GM12878 (cell line): ENCODE measurements around the gene BBS1. TPM values are rescaled to one million over a fixed set of nuclear protein-coding genes. Genes with fewer than 3 reads are reported as not detected.

ENCODE experiments used
- ATAC-seq: fragments of 200-7000 bp; cut with Tn5 transposase; 3 replicates; pipeline ENCODE4 v1.9.1; 2020; ENCODE audit warnings: mild to moderate bottlenecking, moderate library complexity
- BruUV-seq: library from RNA; stranded (reverse); fragments of 400-500 nt; replicated peaks from 2 replicates; lab custom pipeline; 2021; lab: Mats Ljungman, UMichigan
- CTCF ChIA-PET: fragments of 300-600 bp; sonication (Branson Sonifier 250); formaldehyde crosslinking; extraction: SDS; loops from one replicate; lab custom pipeline; 2021; ENCODE audit warnings: inconsistent platforms; lab: Yijun Ruan, JAX
- POLR2A ChIA-PET: fragments of 350-600 bp; formaldehyde crosslinking; extraction: SDS; loops from one replicate; lab custom pipeline; 2021; ENCODE audit warnings: inconsistent platforms; lab: Charles Lee
- RAD21 ChIA-PET: fragments of 300-600 bp; sonication (Branson Sonifier 250); formaldehyde crosslinking; loops from one replicate; lab custom pipeline; 2023; ENCODE audit warnings: antibody characterized with exemption; ENCODE audit not compliant: unreplicated experiment; lab: Charles Lee
- SMC1A ChIA-PET: fragments of 300-600 bp; sonication (Branson Sonifier 250); formaldehyde crosslinking; loops from one replicate; lab custom pipeline; 2023; ENCODE audit not compliant: unreplicated experiment, uncharacterized antibody; lab: Charles Lee
- DNase-seq: peaks from one replicate; pipeline ENCODE4 v3.0.0-alpha.2; 2011; ENCODE audit warnings: low read depth, low spot score
- FAIRE-seq: peaks from 3 replicates; lab custom pipeline; 2011; peaks lifted over from hg19 to GRCh38; lab: Jason Lieb, UNC
- H2AFZ ChIP-seq: 2 replicates; pipeline ENCODE4 v1.6.0; 2011; ENCODE audit warnings: low read depth, low read length, control low read depth; ENCODE audit not compliant: control insufficient read depth
- H3K27ac ChIP-seq: 2 replicates; pipeline ENCODE4 v1.5.1; 2011; ENCODE audit warnings: control low read depth; ENCODE audit not compliant: control insufficient read depth, insufficient read depth
- H3K27me3 ChIP-seq, 2 experiments: replicated peaks in 1 of 2; 2 replicates each; pipeline versions ENCODE4 v1.6.0 to v1.6.1; 2011; ENCODE audit warnings: low read length in 1 of 2; ENCODE audit not compliant: control insufficient read depth in 2 of 2, insufficient read depth in 2 of 2
- H3K36me3 ChIP-seq, 2 experiments: 2 replicates each; pipeline ENCODE4 v1.5.1; 2011; ENCODE audit warnings: low read length in 1 of 2; ENCODE audit not compliant: control insufficient read depth in 2 of 2, insufficient read depth in 2 of 2
- H3K4me1 ChIP-seq: 2 replicates; pipeline ENCODE4 v1.6.1; 2011; ENCODE audit warnings: mild to moderate bottlenecking, low read length, moderate library complexity, mixed read lengths; ENCODE audit not compliant: control insufficient read depth, insufficient read depth
- H3K4me2 ChIP-seq: 2 replicates; pipeline ENCODE4 v1.6.0; 2011; ENCODE audit warnings: control low read depth; ENCODE audit not compliant: control insufficient read depth, insufficient read depth
- H3K4me3 ChIP-seq: fragments of 200-600 bp; sonication (generic); 2 replicates; pipeline ENCODE4 v1.5.1; 2016
- H3K79me2 ChIP-seq: 2 replicates; pipeline ENCODE4 v1.6.0; 2011; ENCODE audit warnings: low read length; ENCODE audit not compliant: control insufficient read depth, insufficient read depth
- H3K9ac ChIP-seq: 2 replicates; pipeline ENCODE4 v1.8.0; 2011; ENCODE audit warnings: low read length, control low read depth, mixed read lengths; ENCODE audit not compliant: control insufficient read depth, insufficient read depth
- H3K9me3 ChIP-seq: replicated peaks from 3 replicates; pipeline ENCODE4 v1.5.1; 2011; ENCODE audit warnings: mild to moderate bottlenecking, low read length; ENCODE audit not compliant: control insufficient read depth, insufficient read depth
- H4K20me1 ChIP-seq: 2 replicates; pipeline ENCODE4 v1.6.0; 2011; ENCODE audit not compliant: control insufficient read depth, insufficient read depth
- LARP7 ChIP-seq: fragments of 450-650 bp; IDR thresholded peaks from 2 replicates; pipeline ENCODE4 v1.6.1; 2017; ENCODE audit warnings: mild to moderate bottlenecking
- PML ChIP-seq: IDR thresholded peaks from 2 replicates; pipeline ENCODE4 v1.6.1; 2012; ENCODE audit warnings: low read length, inconsistent platforms
- TCF12 ChIP-seq: IDR thresholded peaks from 2 replicates; pipeline ENCODE4 v1.6.1; 2011; ENCODE audit warnings: low read depth, mild to moderate bottlenecking, low read length
- ZBTB4 ChIP-seq: fragments of 450-650 bp; formaldehyde crosslinking; IDR thresholded peaks from 2 replicates; pipeline ENCODE4 v1.4.0; 2022; ENCODE audit warnings: mild to moderate bottlenecking, moderate library complexity
- ZNF217 ChIP-seq: fragments of 450-650 bp; IDR thresholded peaks from 2 replicates; pipeline ENCODE4 v1.6.1; 2017; ENCODE audit warnings: antibody characterized with exemption, mild to moderate bottlenecking
- WGBS: methylation state at CpG from one replicate; pipeline ENCODE4 v1.1.6; 2016; ENCODE audit warnings: low lambda C conversion rate; ENCODE audit not compliant: insufficient replicate concordance, insufficient coverage; ENCODE audit errors: missing lambda C conversion rate; 5-methylcytosine and 5-hydroxymethylcytosine counted together
- in situ Hi-C: fragments of 300-500 bp; cut with MboI; formaldehyde crosslinking; loops from 9 replicates; pipeline ENCODE4 v1.14.3; 2018; ENCODE audit warnings: mixed read lengths
- intact Hi-C: fragments of 100-400 bp; cut with micrococcal nuclease; formaldehyde crosslinking; loops from one replicate; pipeline ENCODE4 v1.14.2; 2022; ENCODE audit not compliant: unreplicated experiment
- polyA plus RNA-seq, 11 experiments: library from polyadenylated mRNA; depleted of rRNA in 4 of 11; unstranded in 6 of 11; stranded (reverse) in 5 of 11; fragments of >200 nt; fragmentation: Nextera tagmentation in 4 of 11; fragmentation: Illumina TruSeq in 1 of 11; extraction: Ambion mirVana in 4 of 11; extraction: Trizol in 1 of 11; gene quantifications; 1 replicate in 1 of 11; 2 replicates in 10 of 11; pipeline versions ENCODE4 v1.2.1 to v1.2.3, GENCODE V29; 2011 to 2016; ENCODE audit warnings: inconsistent platforms in 2 of 11, missing spikeins in 2 of 11, low read depth in 1 of 11
- total RNA-seq, 4 experiments: library from RNA; depleted of rRNA in 3 of 4; stranded (reverse); fragments of >200 nt in 3 of 4; fragmentation: Illumina TruSeq in 1 of 4; extraction: Trizol in 1 of 4; gene quantifications; 2 replicates each; pipeline versions ENCODE4 v1.2.1 to v1.2.3, GENCODE V29; 2013 to 2021

Gene BBS1
- total and polyA plus RNA-seq, 10 of the 15 experiments (the other 5 are each of a cell fraction or from before 2014, with no cell fraction given): 2.5 to 14.7 (median 8.7) TPM

GRCh38 chr11:66548774-66549630, 38.6 kb downstream of the BBS1 start:
- POLR2A ChIA-PET: interaction anchor here (0.8 kb wide), 1 partner anchor 105 kb away, joined by 3 read pairs; no protein-coding TSS in a partner anchor
- Histone ChIP-seq H3K9me3 (no peaks in the 10 kb centered on the region), H3K27ac (no peak overlapping the region), H3K27me3 (no peaks in the 10 kb centered on the region), H4K20me1 (no peaks in the 10 kb centered on the region), H2AFZ (no peak overlapping the region), H3K4me3 (no peak overlapping the region), H3K4me2 (no peak overlapping the region), H3K4me1 (peaks cover 5% of the 10 kb centered on the region), H3K36me3 (no peaks in the 10 kb centered on the region), H3K79me2 (peaks cover 2% of the 10 kb centered on the region), H3K9ac (no peak overlapping the region)
- intact Hi-C loops (no loop called here), in situ Hi-C loops (no loop called here)
- DNase-seq (no peak), ATAC-seq (no peak), FAIRE-seq (no peak)
- RAD21 ChIA-PET: interaction anchor here (0.5 kb wide), 1 partner anchor 148 kb away, joined by 3 read pairs; no protein-coding TSS in a partner anchor
- no TSS peak for BruUV-seq
- WGBS: 70% methylated on average over 16 of the region's 16 CpGs
- CTCF ChIA-PET: interaction anchor here (1.1 to 1.6 kb wide), 2 partner anchors 29 to 129 kb away, joined by 3 to 4 read pairs; partner anchors contain the start of gene RBM4B
- SMC1A ChIA-PET: no interaction called here
- no peak for TF ChIP-seq TCF12
- no peak for TF ChIP-seq PML
- no peak for TF ChIP-seq LARP7
- no peak for TF ChIP-seq ZNF217
- no peak for TF ChIP-seq ZBTB4 (CRISPR knock-in tag)
